Spleen (tissue), 7 donors: ENCODE data around the gene DOCK9.

Experiments
- CTCF ChIP-seq, 11 experiments: fragments of 200-600 bp in 7 of 11; fragments of 450-650 bp in 4 of 11; sonication (generic) in 4 of 11; IDR thresholded peaks in 8 of 11; conservative IDR thresholded peaks in 3 of 11; 1 replicate in 7 of 11; 2 replicates in 4 of 11; pipeline versions ENCODE4 v1.4.0 to v1.8.0; 2016 to 2021; ENCODE audit warnings: antibody characterized with exemption in 11 of 11, inconsistent platforms in 4 of 11, mild to moderate bottlenecking in 1 of 11
- POLR2A ChIP-seq, 3 donors: fragments of 450-650 bp; IDR thresholded peaks; one replicate each; pipeline ENCODE4 v1.5.1; 2017; ENCODE audit warnings: antibody characterized with exemption in 3 of 3, mild to moderate bottlenecking in 1 of 3
- POLR2AphosphoS5 ChIP-seq, 3 donors: sonication (generic); formaldehyde crosslinking; IDR thresholded peaks; one replicate each; pipeline ENCODE4 v1.5.1; 2017; ENCODE audit warnings: antibody characterized with exemption in 3 of 3
- donor health status: DM: no; HTN: no; CAD: no; lungs with moderate emphysema.
- donor health status: DM: no; HTN: no; CAD: no.
- donor health status: DM: no; HTN: no; CAD: no.

GRCh38 chr13:98875146-98875729, 102.6 kb downstream of the DOCK9 start:
- TF ChIP-seq CTCF (IDR thresholded peaks at IDR 0.05 in 8 of 11, conservative IDR thresholded peaks at IDR 0.05 in 3 of 11) (no peak), POLR2A (IDR thresholded peaks at IDR 0.05) (no peak), POLR2AphosphoS5 (IDR thresholded peaks at IDR 0.05) (no peak)
